GM21825 (cell line): ENCODE results near the gene TEX19.

Experiments
- ATAC-seq: cut with Tn5 transposase; IDR thresholded peaks from one replicate; pipeline ENCODE4 v1.9.1; 2021; ENCODE audit warnings: mild to moderate bottlenecking, moderate library complexity; ENCODE audit not compliant: unreplicated experiment

The TEX19 gene

GRCh38 chr17:82320956-82321927 lies 37.8 kb upstream of the TEX19 start:
- no peak for ATAC-seq

- no peak for ATAC-seq
Observed at GRCh38 chr17:82321947-82322466, 37.0 kb upstream of the TEX19 start.

GRCh38 chr17:82322526-82323453 lies 36.3 kb upstream of the TEX19 start:
- no peak for ATAC-seq

- no peak for ATAC-seq
Observed at GRCh38 chr17:82323514-82324234, 35.4 kb upstream of the TEX19 start.

GRCh38 chr17:82324566-82325285 lies 34.3 kb upstream of the TEX19 start:
- no peak for ATAC-seq

- no peak for ATAC-seq
Observed at GRCh38 chr17:82325286-82326180, 33.5 kb upstream of the TEX19 start.

- no peak for ATAC-seq
Observed at GRCh38 chr17:82327289-82327688, 31.8 kb upstream of the TEX19 start.

GRCh38 chr17:82327757-82328140 lies 31.3 kb upstream of the TEX19 start:
- ATAC-seq: no peak

- ATAC-seq: no peak
Observed at GRCh38 chr17:82328141-82328993, 30.7 kb upstream of the TEX19 start.

GRCh38 chr17:82328994-82329507 lies 30.0 kb upstream of the TEX19 start:
- ATAC-seq: no peak

- no peak for ATAC-seq
Observed at GRCh38 chr17:82329683-82330321, 29.2 kb upstream of the TEX19 start.

GRCh38 chr17:82330322-82331239 lies 28.5 kb upstream of the TEX19 start:
- ATAC-seq: no peak

- no peak for ATAC-seq
Observed at GRCh38 chr17:82331345-82331939, 27.6 kb upstream of the TEX19 start.

GRCh38 chr17:82332669-82333278 lies 26.3 kb upstream of the TEX19 start:
- no peak for ATAC-seq
